GM19467 (cell line): ENCODE measurements around the gene FXR1.
"Not testable (repeated sequence)": the region's sequence is repeated elsewhere in the genome, so short reads cannot be mapped to it uniquely, and the experiment has no call there.

Experiments
- ATAC-seq: cut with Tn5 transposase; IDR thresholded peaks from one replicate; pipeline ENCODE4 v1.9.1; 2021; ENCODE audit warnings: mild to moderate bottlenecking, moderate library complexity; ENCODE audit not compliant: unreplicated experiment

Gene FXR1

DNA sequence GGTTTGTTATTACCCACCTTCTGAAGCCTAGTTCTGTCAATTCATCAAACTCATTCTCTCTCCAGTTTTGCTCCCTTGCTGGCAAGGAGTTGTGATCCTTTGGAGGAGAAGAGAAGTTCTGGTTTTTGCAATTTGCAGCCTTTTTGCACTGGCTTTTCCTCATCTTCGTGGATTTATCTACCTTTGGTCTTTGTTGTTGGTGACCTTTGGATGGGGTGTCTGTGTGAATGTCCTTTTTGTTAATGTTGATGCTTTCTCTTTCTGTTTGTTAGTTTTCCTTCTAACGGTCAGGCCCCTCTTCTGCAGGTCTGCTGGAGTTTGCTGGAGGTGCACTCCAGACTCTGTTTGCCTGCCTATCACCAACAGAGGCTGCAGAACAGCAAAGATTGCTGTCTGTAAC lies 91.0 kb downstream of the FXR1 start:
- ATAC-seq, result not testable (repeated sequence)

DNA sequence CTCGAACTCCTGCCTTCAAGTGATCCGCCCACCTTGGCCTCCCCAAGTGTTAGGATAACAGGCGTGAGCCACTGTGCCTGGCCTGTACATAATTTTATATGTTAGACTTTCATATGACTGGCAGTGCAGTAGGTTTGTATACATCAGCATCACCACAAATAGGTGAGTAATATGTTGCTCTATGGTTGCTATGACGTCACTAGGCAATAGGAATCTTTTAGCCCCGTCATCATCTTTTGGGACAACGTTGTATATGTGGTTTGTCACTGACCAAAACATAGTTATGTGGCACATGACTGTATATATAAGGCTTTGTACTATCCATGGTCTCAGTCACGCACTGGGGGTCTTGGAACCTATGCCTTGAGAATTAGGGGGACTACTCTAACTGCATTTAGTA lies 94.1 kb downstream of the FXR1 start:
- no peak for ATAC-seq

DNA sequence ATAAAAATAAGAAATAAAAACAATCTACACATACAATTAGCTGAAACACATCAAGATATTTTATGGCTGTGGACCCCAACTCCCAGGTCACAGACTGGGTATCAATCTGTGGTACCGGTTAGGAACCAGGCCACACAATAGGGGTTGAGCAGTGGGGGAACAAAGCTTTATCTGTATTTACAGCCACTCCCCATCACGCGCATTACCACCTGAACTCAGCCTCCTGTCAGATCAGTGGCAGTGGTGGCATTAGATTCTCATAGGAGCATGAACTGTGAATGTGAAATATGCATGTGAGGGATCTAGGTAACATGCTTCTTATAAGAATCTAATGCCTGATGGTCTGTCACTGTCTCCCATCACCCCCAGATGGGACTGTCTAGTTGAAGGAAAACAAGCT lies 94.8 kb downstream of the FXR1 start:
- ATAC-seq, result no peak

DNA sequence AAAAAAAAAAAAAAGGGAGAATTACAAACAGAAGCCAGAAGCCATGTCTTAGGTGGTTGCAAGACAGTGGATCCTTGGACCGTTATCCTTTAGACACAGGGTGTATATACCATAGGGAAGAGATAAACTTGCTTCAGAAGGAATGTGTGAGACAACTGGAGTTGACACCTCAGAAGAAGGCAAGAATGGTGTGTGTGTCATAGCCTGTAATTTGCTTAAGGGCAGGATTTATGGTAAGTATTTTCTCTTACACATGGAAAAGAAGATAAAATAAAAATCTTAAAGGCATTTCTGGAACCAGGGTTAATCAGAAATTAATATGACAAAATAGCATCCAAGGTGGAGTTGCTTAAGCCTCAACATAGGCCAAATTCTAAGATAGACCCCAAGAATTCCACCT lies 96.3 kb downstream of the FXR1 start:
- no peak for ATAC-seq

DNA sequence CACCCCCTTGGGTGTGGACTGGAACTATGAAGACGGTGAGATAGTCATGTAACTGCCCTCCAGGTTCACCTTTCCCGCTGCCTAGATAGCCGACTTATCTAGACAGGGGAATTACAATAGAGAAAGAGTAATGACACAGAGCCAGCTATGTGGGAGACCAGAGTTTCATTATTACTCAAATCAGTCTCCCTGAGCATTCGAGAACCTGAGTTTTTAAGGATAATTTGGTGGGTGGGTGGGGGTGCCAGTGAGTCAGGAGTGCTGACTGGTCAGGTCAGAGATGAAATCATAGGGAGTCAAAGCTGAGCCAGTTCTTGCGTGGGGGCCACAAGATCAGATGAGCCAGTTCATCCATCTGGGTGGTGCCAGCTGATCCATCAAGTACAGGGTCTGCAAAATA lies 96.8 kb downstream of the FXR1 start:
- no peak for ATAC-seq

DNA sequence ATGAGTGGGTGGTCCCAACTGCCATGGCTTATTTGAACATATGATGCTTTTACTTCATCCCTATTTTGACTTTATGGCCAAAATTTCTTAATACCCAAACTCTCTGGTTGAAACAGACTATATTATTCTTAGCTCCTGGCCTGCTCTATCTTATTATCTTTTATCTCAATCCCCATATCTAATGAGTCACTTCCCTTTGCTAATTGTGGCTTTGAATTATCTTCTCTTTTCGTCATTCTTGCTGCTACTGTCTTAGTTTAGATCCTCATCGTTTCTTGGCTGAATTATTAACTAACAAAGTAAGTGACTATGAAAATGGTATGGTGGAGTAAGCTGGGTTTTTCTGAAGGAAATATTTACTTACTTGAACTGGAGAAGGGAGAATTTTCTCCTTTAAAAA lies 105.2 kb downstream of the FXR1 start:
- ATAC-seq, result no peak

DNA sequence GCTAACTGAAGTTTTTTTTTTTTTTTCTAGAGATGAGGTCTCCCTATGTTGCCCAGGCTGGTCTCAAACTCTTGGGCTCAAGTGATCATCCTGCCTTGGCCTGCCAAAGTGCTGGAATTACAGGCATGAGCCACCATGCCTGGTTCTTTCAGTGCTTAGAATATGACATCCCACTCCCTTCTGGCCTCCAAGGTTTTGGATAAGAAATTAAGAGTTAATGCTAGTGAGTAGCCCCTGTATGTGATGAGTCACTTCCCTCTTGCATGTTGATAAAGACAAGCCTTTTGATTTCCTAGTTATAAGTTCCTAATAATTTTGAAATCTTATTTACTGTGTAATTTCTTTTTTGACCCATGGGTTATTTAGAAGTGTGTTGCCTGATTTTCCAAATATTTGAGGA lies 112.7 kb downstream of the FXR1 start:
- no peak for ATAC-seq

DNA sequence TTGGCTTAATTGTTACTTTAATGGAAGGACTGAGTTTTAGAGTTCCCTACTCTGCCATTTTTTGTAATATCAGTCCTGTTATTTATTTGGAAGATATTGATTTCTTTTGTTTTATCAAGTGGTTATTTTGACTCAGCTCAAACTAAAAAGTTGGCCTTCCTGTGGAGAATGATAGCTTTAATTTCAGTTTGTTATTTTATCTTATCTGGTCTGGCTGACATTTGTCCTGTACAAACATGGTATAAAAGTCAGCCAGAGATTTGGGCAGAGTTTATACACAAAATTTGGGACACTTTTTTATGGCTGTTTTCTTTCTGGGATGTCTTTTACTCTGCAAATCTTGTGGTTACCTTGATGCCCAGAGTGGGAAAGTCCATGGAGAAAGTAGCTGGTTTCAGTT lies 118.5 kb downstream of the FXR1 start:
- no peak for ATAC-seq
